GM04503 (cell line): ENCODE data around the gene TSR1.
"Not testable (repeated sequence)": the region's sequence is repeated elsewhere in the genome, so short reads cannot be mapped to it uniquely, and the experiment has no call there.

Experiments used
- DNase-seq: peaks from one replicate; pipeline ENCODE4 v3.0.0-alpha.2; 2012; ENCODE audit warnings: low read depth

The TSR1 gene

DNA sequence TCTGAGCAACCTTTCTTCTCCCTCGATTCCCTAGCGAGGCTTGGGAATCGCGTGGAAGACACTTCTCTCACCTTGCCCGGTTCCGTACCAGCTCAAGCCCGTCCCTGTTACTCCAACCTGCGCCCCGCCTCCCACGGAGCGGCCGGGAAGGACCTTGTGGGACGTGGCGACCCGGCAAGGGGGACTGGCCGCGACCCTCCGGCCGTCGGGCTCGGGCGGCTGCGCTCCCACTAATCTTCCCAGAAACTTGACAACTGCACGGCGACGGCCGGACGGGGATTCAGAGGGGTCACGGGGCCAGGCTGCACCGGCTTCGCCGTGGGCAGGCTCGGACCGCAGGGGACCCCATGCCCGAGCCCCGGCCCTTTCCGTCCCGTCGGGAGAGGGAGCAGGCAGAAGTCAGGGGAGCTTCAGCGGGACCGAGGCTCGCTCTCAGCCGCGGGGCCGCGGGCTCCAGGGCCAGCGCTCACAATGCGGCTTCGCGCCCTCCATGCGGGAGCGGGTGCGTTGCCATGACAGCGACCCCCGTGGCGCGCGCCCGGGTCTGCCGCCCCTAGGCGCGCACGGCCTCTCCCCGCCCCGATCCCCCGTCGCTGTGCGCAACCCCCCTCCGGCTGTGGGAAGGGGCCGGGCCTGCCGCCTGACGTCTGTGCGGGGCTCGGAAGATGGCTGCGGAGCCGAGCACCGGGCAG lies 741 bp upstream of the TSR1 start, which contains the start of gene SGSM2:
Gene SGSM2, plus strand, starts transcription at position 650 of the 692 bp plus-strand sequence. CDS start 188 bp downstream, outside the sequence.
- DNase-seq: no peak

DNA sequence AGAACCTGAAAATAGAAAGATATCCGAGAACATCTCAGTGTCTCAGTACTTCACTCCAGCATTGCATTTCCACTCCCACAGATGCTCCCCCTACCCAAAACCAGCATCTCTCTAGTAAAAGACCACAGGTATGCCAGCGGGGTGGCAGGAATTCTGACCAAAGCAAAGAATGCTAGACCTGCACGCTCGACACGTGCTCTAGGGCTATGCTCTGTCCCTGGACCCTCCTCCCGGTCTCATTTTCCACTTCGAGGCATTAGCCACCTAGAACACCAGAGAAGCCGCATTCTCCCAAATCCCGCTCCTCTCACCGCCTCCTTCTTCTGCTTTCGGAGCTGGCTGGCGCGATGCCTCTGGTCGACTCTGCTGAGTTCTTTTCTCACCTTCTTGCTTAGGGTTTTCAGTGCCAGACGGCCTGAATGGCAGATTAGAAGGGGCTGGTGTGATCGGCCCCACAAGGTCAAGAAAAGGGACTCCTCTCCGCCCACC lies 487 bp downstream of the TSR1 start:
- DNase-seq: no peak

DNA sequence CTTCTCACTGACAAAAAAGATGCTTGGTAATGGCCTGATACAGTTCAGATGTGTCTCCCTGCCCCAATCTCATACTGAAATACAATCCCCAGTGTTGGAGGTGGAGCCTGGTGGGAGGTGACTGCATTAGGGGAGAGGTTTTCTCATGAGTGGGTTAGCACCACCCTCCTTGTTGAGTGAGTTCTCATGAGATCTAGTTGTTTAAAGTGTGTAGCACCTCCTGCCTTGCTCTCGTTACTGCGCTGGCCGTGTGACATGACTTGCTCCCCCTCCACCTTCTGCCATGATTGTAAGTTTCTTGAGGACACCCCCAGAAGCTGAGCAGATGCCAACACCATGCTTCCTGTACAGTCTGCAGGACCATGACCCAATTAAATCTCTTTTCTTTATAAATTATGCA lies 5.0 kb downstream of the TSR1 start:
- no peak for DNase-seq

DNA sequence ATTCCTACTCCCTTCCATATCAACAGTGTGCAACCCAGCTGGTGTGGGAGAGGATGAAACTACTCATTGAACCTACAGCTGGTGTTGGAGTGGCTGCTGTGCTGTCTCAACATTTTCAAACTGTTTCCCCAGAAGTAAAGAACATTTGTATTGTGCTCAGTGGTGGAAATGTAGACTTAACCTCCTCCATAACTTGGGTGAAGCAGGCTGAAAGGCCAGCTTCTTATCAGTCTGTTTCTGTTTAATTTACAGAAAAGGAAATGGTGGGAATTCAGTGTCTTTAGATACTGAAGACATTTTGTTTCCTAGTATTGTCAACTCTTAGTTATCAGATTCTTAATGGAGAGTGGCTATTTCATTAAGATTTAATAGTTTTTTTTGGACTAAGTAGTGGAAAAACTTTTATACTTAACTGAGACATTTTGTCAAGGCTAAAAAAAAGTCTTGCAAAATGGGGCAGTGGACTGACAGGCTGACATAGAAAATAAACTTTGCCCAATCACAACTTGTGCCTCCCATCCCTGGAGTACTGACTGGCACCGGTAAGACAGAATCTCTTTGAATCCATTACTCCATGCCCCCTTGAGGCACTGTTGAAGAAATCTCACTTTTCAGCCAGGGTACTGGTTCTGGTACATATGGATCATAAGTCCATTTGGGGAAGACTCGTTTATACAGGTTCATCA lies 12.5 kb downstream of the TSR1 start:
- no peak for DNase-seq

DNA sequence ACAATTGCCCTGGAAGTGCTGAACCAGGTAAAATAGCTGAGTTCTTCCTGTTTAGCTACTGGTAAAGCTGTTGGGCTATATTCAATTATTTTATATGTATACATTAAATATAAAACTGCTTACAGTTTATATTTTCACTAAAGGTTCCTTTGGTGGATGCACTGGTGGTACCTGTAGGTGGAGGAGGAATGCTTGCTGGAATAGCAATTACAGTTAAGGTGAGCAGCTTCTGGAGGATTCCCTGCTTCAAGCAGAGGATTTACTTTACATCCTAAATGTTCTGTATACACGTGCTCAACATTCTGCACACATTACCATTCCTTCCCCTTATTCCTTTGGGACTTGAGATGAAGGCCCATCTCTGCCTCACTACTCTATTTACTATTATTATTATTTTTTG lies 14.9 kb downstream of the TSR1 start:
- DNase-seq: no peak

- no peak for DNase-seq
Measured at GRCh38 chr17:2319051-2319450, 17.2 kb downstream of the TSR1 start.

GRCh38 chr17:2317796-2318195 lies 18.5 kb downstream of the TSR1 start:
- no peak for DNase-seq

- DNase-seq: not testable (repeated sequence)
Measured at GRCh38 chr17:2316916-2317205, 19.4 kb downstream of the TSR1 start.

- no peak for DNase-seq
Measured at GRCh38 chr17:2312736-2313135, 23.5 kb downstream of the TSR1 start.

DNA sequence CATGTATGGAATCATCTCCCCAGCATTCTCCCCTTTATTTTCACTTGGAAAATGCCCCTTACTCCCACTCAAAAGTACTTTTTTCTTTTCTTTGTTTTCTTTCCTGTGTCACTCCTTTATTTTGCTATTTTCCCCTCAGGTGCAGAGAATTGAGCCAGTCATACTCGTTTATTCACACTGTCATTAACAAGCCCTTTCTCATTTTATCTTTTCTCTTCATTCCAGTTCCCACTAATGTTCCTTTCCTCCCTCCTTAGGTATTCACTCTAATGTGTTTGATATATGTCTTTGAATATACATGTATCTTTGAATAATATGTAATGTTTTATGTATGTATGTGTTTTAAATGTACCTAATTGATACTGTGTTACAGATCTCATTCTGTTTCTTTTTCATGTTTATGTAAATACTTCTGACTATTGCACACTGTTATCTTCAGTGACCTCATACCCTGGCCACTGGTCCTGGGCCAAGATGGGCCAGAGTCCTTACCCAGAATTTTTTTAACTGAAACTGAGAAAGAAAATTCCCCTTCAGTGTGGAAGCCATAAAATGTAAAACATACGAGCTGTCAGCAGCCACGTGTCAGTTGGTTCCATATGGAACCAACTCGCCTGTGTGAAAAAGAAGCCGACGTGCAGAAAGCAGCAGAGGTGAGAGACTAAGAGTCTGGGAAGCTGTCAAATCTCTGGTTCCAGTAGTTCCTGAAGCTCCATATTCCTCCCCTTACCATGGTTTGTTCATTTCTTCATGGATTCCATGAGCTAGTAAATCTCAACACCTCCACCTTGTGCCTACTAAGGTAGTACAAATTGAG lies 26.7 kb downstream of the TSR1 start:
- DNase-seq: no peak

DNA sequence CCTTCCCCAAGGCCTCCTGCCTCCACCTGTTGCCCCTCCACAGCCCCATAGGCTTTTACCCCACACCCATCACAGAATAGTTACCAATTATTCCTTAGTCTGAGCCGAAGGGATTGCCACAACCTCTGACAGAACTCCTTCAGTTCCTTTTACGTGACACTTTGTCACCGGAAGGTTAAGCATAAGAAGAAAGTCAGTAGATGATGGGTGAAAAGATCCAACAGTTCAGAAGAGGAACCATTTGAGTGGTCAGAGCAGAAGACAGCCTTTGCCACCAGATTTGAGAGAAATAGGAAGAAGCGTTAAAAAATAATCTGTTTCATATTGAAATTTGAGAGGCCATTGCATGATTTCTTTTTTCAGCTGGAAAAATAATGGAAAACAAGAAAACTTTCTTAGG lies 31.3 kb downstream of the TSR1 start:
- no peak for DNase-seq

GRCh38 chr17:2303204-2304188 lies 32.8 kb downstream of the TSR1 start, which contains the start of the genes SMG6 and SRR:
Gene SMG6, minus strand, starts transcription at chr17:2303785. Its CDS starts 65 bp downstream, at chr17:2303720.
Gene SRR, plus strand, starts transcription at chr17:2303950. Its CDS starts 11,611 bp downstream, at chr17:2315561.
- peak; percentile 36 for DNase-seq

GRCh38 chr17:2302778-2303203 lies 33.5 kb downstream of the TSR1 start:
- no peak for DNase-seq

DNA sequence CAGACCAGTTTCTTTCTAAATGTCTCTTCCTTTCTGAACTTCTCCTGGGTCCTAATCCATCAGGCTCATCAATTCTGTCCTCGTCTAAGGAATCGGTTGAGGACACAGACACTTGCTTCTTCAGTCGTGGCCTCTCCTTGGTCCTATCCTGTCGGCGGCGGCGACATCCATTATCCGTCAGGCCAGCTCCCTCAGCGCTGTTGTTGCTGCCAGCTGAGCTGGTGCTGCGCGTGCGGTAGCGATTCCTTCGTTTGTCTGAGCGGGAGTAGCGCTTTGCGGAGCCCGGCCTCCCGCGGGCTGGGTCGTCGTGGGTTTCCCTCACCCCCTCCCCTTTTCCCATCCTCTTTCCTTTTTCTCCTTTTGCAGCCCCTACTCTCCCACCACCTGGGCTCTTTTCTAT lies 36.5 kb downstream of the TSR1 start:
- DNase-seq: no peak

DNA sequence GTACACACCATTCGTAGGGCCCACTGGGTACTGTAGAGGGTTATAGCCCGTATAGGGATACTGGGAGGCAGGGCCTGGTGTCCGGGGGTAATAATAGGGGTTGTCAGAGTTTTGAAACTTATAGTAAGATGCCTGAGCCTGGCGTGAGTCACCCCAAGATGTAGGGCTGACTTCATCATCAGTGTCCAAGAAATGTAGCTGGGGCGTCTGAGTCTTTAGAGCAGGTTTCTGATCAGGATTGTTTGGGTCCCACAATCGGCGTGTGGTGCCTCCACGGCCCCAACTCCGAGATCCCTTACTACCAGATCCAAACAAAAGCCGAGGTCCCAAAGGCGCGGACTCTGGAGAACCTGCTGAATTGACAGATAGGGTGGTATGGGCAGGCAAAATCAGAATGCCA lies 37.1 kb downstream of the TSR1 start:
- no peak for DNase-seq

- DNase-seq: no peak
Measured at GRCh38 chr17:2297023-2297422, 39.2 kb downstream of the TSR1 start.

- DNase-seq: no peak
Measured at GRCh38 chr17:2295575-2295974, 40.7 kb downstream of the TSR1 start.

DNA sequence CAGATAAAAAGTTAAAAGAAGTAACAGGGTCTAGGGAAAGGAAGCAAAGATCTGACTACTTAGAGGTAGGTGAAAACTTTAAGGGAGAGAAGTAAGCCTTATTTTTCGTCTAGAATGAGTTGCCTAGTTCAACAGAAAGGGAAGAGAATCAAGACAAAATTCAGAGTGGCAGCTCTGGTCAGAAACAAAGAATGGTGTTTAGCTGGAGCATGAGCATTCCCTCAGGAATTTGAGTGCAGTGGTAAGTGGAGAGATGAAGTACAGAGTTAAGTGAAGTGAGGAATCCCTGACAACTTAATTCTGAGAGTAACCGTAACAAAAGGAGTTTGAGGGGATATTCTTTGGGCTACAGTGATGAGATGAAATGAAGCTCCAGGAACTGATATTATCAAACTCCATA lies 44.2 kb downstream of the TSR1 start:
- DNase-seq: no peak

- DNase-seq: no peak
Measured at GRCh38 chr17:2289878-2290478, 46.3 kb downstream of the TSR1 start.

GRCh38 chr17:2283302-2283701 lies 53.0 kb downstream of the TSR1 start:
- no peak for DNase-seq

- peak; percentile 51 for DNase-seq
Measured at GRCh38 chr17:2282297-2282873, 53.9 kb downstream of the TSR1 start.
